HG02588 (cell line): Measurements from ENCODE around the gene MRPL36.
"Not testable (repeated sequence)": the region's sequence is repeated elsewhere in the genome, so short reads cannot be mapped to it uniquely, and the experiment has no call there.

Experiments used
- ATAC-seq: cut with Tn5 transposase; IDR thresholded peaks from one replicate; pipeline ENCODE4 v1.9.1; 2021; ENCODE audit warnings: mild to moderate bottlenecking, moderate library complexity; ENCODE audit not compliant: unreplicated experiment

Gene MRPL36

DNA sequence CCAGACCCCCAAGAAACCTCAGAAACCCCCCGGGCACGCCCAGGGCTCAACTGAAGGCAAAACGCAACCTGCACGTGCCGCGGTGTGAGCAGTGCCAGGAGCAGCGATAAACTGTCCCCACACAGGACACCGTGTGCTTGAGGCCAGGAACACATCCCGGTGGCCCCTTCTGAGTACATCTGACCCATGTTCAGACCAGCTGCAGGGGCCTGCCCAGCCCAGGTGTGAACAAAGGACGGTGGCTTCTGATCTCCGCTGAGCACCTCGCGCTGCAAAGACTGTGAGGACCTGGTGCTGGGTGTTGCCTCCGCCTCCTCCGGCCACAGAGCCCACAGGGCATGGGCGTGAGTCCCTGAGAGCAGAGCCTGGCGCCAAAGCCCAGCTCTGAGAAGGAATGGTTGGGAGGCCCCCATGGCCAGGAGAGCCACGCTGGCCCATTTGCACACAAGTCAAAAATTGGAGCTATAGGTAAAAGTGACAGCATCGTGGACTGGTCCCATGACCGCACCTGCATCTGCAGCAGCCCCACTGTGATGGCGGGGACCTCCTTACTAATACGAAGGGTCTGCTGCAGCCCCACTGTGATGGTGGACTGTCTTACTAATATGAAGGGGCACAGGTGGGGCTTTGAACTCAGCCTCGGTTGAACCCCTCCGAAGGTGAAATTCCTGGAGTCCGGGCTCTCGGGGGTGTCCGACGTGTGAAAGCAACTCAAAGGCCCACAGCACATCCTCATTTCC, 33.0 kb upstream of the MRPL36 start:
- ATAC-seq: no peak

DNA sequence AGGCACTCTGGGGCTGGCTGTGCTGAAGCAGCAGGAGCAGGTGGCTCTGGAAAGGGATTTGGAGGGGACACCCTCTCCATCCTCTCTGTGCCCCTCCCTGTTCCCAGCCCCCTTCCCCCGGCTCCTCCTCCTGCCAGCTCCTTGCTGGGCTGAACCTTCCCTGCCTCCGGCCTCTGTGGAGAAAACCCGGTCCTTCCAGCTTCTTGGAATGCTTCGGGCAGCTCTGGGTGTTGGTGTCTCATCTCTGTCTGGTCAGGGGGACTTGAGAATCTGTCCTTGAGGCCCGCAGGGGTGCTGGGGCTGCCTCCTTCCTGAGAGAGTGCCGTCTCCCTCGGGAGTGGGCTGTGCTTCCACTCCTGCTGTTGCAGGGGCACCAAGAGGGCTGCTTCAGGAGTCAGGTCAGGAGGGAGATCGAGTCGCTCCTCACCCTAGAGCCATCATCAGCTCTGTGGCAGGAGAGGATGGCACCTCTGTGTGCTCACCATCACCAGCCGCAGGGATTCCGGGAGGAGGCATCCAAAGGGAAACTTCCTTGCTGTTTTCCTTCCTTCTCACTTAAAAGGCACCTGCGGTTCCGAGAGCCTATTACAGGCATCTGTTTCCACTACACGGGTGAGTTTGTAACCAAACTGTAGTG, 32.2 kb upstream of the MRPL36 start:
- no peak for ATAC-seq

DNA sequence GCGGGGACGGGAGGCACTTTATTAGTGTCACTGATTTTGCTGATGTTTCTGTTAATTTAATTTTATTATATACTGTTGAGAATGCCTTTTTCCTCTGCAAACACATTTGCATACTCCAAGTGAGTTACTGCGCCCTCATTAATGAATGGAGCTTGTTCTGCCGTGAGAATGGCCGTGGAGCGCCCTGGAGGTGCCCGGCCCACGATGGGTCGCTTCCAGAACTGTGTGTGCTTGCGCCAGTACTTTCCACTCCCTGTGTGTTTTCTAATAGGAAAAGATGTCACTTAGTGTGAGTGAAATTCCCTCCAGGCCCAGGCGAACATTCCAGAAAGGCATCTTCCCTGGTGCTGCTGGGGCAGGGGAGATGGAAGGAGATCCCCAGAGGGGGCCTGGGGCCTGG, 31.6 kb upstream of the MRPL36 start:
- ATAC-seq: no peak

DNA sequence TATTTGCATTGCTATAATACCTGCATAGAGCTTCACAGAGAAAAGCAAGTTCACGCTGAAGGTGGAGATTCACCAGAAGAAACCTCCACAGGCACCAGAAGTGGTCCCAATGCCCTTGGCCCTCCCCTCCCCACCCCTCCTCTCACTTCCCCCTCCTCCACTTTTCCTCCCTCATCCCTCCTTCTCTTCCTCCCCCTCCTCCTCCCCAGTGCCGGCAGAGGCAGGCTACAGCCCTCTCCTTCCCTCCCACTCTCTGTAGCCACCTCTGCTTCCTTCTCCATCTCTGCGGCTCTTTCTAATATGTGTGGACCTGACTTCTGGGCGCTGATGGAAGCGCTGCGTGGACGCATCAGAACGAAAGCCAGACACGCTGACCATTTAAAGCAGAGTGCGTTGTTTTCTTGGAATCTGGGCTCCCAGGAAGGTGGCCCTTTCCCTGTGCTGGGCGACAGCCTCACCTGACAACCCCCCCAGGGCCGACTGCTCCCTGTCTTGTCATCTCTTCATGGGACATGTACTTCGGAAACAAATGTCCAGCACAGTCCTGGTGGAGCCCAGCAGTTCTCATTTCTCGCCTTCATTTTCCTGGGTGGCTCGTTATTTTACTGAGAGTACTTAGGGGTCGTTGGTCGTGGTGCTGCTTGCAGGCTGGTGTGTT, 31.1 kb upstream of the MRPL36 start:
- no peak for ATAC-seq

DNA sequence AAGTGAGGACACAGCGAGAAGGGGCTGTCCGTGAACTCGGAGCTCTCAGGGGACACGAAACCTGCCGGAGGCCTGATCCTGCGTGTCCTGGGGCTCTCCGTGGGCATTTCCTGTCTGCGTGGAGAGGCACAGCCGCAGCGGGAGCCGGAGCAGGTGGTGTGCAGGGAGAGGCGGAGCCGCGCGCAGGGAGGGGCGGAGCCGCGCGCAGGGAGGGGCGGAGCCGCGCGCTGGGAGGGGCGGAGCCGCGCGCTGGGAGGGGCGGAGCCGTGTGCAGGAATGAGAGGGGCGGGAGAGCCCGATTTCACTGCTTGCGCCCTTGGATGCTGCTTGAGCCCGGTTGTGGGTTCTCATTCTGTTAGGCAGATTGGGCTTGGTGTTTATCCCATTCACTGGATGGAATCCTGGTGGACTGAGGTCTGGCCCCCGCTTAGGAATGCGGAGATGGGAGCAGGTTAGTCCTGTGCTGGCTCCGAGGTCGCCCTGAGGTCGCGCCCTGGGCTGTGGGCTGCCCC, 28.3 kb upstream of the MRPL36 start:
- ATAC-seq: no peak

DNA sequence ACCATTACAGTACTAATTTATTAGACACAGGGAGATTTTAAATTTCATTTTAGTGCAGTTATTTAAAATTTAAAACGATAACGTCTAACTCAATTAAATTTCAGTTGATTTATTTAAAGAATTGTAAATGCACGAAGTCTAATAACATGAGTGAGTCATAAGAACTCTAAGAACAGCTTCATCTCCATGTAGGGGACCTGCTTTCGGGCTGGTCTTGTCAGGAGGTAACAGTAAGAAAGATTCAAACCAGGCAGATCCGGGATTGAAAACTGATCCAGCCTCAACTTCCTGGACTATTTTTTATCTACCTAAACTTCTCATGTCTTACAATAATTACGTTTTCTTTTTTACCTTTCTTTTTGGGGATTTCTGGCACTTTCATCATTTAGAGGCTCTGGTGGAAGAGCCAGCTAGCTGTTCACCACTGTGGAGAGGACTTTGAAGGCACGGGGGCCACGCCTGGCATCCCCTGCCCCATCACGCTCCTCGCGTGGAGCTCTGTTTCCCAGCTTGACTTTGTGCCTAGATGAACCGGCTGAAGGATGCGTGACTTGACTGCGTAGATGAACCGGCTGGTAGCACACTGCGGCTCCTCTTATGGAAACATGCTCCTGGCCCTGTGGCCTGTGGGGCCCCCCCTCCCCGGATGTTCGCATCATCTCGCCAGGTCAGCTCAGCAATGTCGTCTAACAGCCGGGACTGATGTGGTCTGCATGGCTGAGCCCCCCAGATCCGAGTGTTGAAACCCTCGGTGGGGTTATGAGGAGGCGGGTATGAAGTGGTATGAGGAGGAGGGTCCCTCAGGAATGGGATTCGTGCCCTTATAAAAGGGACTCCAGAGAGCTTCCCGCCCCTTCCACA, 27.6 kb upstream of the MRPL36 start:
- no peak for ATAC-seq

DNA sequence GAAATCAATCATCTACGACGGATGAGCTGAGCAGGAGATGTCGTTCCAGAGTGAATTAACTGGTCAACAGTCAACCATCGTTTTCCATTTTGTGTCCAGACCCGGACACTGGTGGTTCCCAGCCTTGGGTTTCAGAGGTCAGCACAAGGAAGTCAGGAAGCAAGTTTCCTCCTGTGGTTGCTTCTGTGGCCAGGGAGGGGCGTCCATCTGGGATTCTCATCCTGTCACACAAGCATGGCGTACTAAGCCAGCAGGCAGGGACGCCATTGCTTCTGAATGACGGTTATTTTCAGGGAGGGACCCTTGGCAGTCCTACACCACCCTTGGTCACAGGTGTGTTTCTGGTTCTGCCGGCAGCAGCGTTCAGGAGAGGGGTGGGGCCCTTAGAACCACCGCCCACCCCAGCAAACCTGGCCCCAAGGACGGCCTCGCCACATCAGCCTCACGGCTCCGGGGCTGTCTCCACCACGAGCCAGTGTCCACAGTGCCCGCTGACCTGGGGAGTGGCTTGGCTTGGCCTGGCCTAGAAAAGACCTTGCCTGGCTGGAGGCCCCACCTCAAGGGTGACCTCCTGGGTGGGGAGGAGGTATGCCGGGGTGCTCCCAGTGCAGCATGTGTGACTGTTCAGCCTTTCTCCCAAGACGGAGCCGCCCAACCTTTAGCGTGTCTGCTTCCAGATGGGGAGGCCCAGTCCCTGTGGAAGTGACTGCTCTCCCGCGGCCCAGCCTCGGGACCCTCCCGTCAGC, 26.8 kb upstream of the MRPL36 start:
- ATAC-seq: no peak

DNA sequence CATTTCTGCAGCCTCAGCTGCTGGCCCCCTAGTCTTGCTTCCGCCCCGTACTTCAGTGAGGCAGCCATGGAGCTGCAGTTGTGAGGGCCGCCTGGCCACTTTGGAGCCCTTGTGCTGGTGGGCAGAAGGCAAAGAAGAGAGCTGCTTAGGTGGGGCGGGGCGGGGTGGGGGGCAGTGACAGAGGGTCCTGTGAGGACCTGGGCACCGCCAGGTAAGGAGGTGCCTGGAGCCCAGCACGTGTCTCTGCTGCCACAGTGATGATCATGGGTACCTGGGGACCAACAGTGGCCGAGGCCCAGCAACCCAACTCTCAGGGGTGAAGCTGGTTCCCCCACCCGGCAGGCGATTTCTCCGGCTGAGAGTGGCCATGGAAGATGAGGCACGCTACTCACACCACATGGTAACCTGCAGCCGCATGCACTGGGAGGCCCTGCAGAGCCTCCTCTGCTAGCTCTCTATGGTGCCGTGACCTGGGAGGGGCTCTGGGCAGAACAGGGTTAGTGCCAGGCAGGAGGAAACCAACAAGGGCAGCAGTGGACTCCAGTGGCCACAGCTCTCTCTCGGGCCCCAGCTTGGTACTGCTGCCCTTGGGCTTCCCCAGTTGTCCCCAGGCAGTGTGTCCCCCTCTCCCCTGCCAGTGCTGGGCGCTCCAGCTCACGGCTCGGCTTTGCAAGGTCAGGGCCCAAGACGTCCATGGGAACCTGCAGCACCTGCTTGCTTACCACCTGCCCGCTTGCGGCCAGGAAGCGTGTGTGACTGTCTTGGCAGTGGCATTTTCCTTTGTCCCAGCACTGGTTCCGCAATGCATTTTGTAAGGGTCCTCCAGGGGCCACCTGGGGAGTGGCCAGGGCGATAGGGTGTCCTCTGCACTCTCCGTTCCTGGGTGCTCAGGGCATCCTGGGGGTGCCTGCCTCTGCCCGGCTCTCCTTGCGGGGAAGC, 25.5 kb upstream of the MRPL36 start:
- ATAC-seq: no peak

DNA sequence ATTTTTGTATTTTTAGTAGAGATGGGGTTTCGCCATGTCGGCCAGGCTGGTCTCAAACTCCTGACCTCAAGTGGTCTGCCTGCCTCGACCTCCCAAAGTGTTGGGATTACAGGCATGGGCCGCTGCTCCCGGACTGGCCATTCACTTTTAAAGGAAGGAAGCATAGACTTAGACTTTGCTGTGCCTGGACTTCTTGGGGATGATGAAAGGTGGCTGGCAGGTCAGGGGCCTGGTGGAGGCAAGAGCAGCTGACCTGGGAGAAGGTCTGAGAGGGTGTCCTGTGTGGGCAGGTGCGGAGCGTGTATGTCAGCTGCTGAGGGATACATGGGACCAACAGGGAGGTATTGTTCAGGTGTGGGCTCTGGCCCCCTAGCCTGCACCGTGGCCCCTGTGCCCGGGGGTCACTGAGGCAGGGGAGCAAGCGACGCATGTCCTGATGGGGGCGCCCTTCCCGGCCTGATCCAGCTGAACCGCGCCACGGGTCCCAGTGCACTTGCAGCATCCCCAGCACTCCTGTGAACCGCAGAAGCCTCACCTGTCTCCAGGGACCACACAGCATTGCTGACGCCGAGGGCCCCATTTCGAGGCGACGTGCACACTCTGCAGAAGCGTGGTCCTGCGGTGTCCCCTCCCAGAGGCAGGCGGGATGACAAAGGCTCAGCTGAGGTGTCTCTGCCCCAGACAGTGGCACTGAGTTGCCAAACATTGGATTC, 24.6 kb upstream of the MRPL36 start:
- no peak for ATAC-seq

DNA sequence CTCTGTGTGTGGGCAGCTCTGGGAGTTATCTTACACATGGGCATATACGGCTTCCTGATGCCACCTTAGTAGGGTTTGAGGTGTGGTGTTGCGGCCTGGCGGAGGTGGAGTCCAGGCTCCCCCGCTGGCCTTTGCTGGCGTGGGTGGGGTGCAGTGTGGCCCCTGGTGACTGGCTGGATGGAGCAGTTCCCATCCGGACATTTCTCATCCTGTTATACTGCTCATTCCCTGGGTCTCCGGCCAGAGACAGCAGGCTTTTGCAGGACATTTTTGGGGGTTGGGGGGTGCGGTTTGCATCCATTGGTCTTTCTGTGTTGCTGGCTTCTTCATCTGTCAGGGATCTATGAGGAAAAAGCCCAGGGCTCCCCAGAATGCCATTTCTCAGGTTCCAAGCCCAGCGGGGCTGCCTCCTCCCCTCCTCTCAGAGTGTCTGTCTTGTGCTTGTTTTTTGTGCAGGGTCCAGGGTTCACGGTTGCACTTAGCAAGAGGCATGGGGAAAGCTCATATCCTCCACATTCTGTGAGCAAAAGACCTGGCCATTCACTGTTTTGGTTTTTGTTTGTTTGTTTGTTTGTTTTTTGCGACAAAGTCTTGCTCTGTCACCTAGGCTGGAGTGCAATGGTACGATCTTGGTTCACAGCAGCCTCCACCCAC, 23.9 kb upstream of the MRPL36 start:
- ATAC-seq: no peak

DNA sequence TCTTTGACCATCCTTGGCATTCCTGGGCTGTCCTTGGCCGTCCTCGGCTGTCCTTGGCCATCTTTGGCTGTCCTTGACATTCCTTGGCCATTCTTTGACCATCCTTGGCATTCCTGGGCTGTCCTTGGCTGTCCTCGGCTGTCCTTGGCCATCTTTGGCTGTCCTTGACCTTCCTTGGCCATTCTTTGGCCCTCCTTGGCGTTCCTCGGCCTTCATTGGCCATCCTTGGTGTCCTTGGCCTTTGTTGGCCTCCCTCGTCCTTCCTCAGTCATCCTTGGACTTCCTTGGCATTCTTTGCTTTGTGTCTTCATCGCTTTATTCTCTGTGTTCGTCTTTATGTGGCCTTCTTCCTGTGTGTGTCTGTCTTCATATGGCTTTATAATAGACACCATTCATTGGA, 22.2 kb upstream of the MRPL36 start:
- ATAC-seq: no peak

DNA sequence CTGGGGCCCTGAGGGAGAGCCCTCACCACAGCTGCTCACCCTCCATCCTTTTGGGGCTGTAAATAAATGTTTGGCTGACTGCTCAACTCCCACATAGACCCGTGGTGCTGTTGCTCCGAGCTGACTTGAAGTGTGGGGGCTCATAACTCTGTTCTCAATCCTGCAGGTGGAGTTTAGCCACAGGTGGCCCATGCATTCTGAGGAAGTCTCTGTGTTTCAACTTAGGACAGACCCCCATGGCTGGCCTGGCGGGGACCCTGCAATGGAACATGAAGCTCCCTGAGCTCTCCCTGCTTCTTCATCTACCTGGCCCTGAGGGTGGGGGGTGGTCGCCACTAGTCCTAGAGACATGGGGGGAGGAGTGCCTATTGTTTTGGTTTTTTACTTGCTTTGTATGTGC, 21.3 kb upstream of the MRPL36 start:
- ATAC-seq: no peak

DNA sequence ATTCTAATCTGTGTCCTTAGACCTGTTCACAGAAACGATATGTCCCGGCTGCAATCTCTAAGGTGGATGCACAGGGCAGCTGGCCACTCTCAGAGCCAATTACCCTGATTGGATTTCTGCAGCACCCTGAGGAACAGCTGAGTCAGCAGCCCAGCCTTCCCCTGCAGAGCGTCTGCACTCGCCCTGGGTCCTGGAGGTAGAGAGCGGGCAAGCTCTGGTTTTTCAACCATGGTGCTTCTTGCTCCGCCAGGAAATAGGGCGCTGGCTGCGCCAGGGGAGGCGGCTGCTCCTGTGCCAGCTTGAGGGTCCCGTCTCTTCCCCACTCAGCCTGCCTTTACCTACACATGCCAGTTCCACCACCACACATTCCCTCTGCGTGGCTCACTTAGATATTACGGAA, 20.7 kb upstream of the MRPL36 start:
- no peak for ATAC-seq

DNA sequence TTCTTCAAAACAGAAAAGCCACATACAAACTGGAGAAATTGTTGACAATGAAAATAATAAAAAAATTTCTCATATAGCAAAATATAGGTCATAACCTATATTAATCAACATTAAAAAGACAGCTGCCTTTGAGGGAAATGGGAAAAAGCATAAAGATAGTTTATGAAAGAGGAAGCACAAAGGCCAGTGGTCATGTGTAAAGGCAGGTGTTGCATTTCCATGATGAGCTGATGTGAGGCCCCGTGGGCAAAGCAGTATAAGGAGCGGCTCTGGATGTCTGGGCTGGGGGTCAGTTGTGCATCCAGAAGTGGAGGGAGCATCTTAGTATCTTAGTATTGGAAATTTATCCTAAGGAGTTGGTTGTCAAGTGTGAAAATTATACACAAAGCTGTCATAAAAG, 19.8 kb upstream of the MRPL36 start:
- ATAC-seq: no peak

DNA sequence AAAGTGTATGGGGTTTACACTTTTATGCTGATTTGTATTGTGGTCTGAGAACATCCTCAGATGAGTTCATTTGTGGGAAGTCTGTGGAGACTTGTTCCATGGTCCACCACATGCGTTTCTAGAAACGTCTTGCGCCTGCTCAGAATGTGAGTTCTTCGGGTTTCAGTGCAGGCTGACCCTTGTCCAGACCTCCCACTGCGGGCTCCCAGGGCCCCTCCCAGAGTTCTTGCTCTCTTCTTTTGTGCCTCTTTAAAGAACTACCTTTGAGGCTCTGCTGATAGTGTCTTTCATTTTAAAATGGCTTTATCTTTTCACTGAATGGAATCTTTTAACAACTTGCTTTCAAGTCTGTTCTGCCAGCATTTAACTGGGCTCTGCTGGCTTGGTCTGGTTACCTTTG, 19.1 kb upstream of the MRPL36 start:
- no peak for ATAC-seq

DNA sequence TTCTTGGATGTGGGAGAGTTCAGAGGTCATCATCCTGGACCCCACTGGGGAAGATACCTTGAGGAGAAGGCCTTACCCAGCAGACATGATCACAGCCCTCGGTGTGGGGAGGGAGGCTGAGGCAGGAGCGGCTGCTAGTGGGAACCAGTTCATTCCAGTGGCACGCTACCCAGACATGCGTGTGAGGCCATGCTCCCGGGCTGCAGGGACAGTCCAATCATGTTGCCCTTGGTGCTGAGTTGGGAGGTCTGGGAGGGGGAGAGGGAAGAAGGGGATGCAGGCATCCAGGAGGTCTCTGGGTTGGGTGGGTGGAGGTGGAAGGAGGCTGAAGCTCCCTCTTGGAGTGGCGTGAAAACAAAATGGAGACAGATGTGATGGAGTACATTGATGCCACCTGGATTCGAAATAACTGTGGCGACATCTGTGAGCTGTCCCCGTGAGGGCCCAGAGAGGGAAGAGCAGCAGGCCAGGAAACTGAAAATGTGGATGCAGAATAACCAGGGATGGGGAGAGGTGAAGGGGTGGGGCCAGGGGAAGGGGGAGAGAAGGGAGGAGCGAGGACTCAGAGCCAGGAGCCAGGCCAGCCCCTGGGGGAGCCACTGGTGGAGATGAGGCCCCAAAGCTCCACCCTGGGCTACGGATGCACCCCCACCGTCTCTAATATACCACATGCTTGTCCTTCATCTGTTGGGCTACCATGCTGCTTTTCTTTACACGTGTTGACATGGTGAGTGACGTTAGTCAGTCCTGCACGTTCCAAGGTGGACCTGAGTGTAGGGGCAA, 17.8 kb upstream of the MRPL36 start:
- no peak for ATAC-seq

DNA sequence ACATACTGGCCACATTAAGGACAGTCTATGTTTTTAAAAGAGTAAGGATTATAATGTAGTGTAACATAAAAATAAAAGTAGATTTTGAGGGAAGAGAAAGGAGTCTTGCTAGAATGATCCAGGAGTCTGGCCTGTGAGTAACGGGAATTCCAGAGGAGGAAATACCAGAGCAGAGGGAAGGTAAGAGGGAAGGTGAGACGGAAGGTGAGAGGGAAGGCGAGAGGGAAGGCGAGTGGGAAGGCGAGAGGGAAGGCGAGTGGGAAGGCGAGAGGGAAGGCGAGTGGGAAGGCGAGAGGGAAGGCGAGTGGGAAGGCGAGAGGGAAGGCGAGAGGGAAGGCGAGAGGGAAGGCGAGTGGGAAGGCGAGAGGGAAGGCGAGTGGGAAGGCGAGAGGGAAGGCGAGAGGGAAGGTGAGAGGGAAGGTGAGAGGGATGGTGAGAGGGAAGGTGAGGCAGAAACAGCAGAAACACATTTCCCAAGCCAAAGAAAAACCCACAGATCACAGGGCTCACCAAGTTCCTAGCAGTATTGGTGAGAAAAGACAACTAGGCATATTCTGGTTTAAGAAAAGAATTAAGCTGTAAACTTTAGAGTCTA, 17.0 kb upstream of the MRPL36 start:
- not testable (repeated sequence) for ATAC-seq
